OCI-LY1 (cell line): ENCODE measurements around the gene GIPR.

Experiments used
- H2AFZ ChIP-seq: fragments of 200-600 bp; sonication (generic), shearing (Covaris generic); 2 replicates; pipeline ENCODE4 v1.6.0; 2014; ENCODE audit warnings: antibody characterized with exemption, mild to moderate bottlenecking, low read length
- H3F3A ChIP-seq: fragments of 200-600 bp; sonication (generic), shearing (Covaris generic); 2 replicates; pipeline ENCODE4 v1.6.0; 2014; ENCODE audit warnings: mild to moderate bottlenecking, antibody characterized with exemption, low read length, moderate library complexity; ENCODE audit not compliant: insufficient read depth
- H3K27ac ChIP-seq: fragments of 200-600 bp; sonication (generic); 2 replicates; pipeline ENCODE4 v1.5.1; 2014; ENCODE audit warnings: low read length, mixed run types, mild to moderate bottlenecking, low read depth; ENCODE audit not compliant: poor library complexity, severe bottlenecking
- H3K27me3 ChIP-seq: fragments of 200-600 bp; sonication (generic); 2 replicates; pipeline ENCODE4 v1.6.0; 2014; ENCODE audit warnings: antibody characterized with exemption, mild to moderate bottlenecking, low read length, moderate library complexity; ENCODE audit not compliant: insufficient read depth
- H3K36me3 ChIP-seq: fragments of 200-600 bp; sonication (generic); 2 replicates; pipeline ENCODE4 v1.6.1; 2014; ENCODE audit warnings: mild to moderate bottlenecking, antibody characterized with exemption, low read length, moderate library complexity, mixed read lengths; ENCODE audit not compliant: insufficient read depth
- H3K4me1 ChIP-seq: fragments of 200-600 bp; sonication (generic); 2 replicates; pipeline ENCODE4 v1.5.1; 2014; ENCODE audit warnings: mild to moderate bottlenecking, low read length, moderate library complexity; ENCODE audit not compliant: insufficient read depth, severe bottlenecking
- H3K4me2 ChIP-seq: fragments of 200-600 bp; sonication (generic), shearing (Covaris generic); 2 replicates; pipeline ENCODE4 v1.6.1; 2014; ENCODE audit warnings: low read length
- H3K4me3 ChIP-seq: fragments of 200-600 bp; sonication (generic); 2 replicates; pipeline ENCODE4 v1.5.1; 2014; ENCODE audit warnings: low read length, low read depth, mild to moderate bottlenecking, mixed read lengths; ENCODE audit not compliant: poor library complexity, severe bottlenecking
- H3K79me2 ChIP-seq: fragments of 200-600 bp; shearing (Covaris generic); 2 replicates; pipeline ENCODE4 v1.6.1; 2016; ENCODE audit warnings: mixed run types, low read length, mixed read lengths; ENCODE audit not compliant: insufficient read depth
- H3K9ac ChIP-seq: fragments of 200-600 bp; sonication (generic), shearing (Covaris generic); 2 replicates; pipeline ENCODE4 v1.6.1; 2014; ENCODE audit warnings: mild to moderate bottlenecking, low read length, mixed read lengths
- H3K9me2 ChIP-seq: fragments of 200-600 bp; sonication (generic), shearing (Covaris generic); 2 replicates; pipeline ENCODE4 v1.6.1; 2014; ENCODE audit warnings: low read depth, mild to moderate bottlenecking, low read length, mixed read lengths
- H3K9me3 ChIP-seq: fragments of 200-600 bp; shearing (Covaris generic); 2 replicates; pipeline ENCODE4 v1.6.1; 2014; ENCODE audit warnings: low read length, mixed read lengths
- H4K20me1 ChIP-seq: fragments of 200-600 bp; sonication (generic), shearing (Covaris generic); 2 replicates; pipeline ENCODE4 v1.6.0; 2016; ENCODE audit warnings: mild to moderate bottlenecking, low read length; ENCODE audit not compliant: insufficient read depth
- EZH2 ChIP-seq: fragments of 200-600 bp; sonication (generic), shearing (Covaris generic); IDR thresholded peaks from 2 replicates; pipeline ENCODE4 v1.8.0; 2017; ENCODE audit warnings: borderline replicate concordance, mixed run types, mild to moderate bottlenecking, antibody characterized with exemption, low read length, moderate library complexity, mixed read lengths
- TF ChIP-seq, protein P1 (sequence below): fragments of 200-600 bp; sonication (generic), shearing (Covaris generic); IDR thresholded peaks from 2 replicates; pipeline ENCODE4 v1.5.1; 2017; ENCODE audit warnings: mild to moderate bottlenecking, antibody characterized with exemption, low read length, moderate library complexity, mixed read lengths

Gene GIPR

DNA sequence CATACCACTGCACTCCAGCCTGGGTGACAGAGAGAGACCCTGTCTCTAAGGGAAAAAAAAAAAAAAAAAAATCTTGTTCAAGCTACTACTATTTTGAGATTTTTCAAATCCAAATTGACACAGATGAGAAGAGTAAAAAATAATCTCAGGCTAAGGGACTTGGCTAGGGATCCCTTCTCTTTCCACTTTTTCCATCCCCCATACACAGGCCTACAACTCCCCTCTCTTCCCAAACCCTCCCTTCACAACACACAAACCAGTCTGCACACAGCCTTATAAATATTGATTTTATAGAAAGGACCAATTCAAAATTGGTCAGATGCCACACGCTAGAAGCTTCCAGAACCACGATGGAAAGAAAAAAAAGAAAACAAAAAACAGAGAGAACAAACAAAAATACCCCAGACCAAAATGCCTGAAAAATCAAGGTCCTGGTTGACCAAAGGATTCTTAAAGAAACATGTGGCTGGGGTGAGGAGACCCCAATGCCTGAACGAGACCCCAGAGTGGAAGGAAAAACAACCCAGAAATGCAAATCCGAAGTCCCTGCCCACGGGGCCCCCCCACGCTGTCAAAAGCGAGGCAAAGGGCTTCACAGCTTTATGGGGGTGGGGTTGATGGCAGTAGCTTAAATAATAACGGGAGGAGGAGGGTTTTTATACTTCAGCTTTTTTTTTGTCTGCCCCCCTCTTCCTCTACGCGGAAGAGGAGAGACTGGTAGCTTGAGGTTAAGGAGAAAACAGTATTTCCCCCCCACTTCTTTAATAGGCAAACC lies 42.5 kb downstream of the GIPR start:
- Histone ChIP-seq H3K9me2 (no peaks in the 10 kb centered on the region), H3K27me3 (no peaks in the 10 kb centered on the region), H3F3A (peaks cover 16% of the 10 kb centered on the region; the same call in 1 of the 2 replicates), H3K4me3 (no peak overlapping the region), H3K79me2 (peaks cover 8% of the 10 kb centered on the region), H3K9ac (no peak overlapping the region), H3K27ac (peak overlapping the region; percentile 46), H4K20me1 (no peaks in the 10 kb centered on the region), H3K36me3 (peaks cover 26% of the 10 kb centered on the region), H2AFZ (no peak overlapping the region), H3K4me2 (0 out of 2 replicates have a peak overlapping the region, but pooled peaks have one; percentile 5), H3K9me3 (no peaks in the 10 kb centered on the region), H3K4me1 (peaks cover 46% of the 10 kb centered on the region)
- TF ChIP-seq, protein P1, sequence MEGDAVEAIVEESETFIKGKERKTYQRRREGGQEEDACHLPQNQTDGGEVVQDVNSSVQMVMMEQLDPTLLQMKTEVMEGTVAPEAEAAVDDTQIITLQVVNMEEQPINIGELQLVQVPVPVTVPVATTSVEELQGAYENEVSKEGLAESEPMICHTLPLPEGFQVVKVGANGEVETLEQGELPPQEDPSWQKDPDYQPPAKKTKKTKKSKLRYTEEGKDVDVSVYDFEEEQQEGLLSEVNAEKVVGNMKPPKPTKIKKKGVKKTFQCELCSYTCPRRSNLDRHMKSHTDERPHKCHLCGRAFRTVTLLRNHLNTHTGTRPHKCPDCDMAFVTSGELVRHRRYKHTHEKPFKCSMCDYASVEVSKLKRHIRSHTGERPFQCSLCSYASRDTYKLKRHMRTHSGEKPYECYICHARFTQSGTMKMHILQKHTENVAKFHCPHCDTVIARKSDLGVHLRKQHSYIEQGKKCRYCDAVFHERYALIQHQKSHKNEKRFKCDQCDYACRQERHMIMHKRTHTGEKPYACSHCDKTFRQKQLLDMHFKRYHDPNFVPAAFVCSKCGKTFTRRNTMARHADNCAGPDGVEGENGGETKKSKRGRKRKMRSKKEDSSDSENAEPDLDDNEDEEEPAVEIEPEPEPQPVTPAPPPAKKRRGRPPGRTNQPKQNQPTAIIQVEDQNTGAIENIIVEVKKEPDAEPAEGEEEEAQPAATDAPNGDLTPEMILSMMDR: no peak
- TF ChIP-seq EZH2: no peak

DNA sequence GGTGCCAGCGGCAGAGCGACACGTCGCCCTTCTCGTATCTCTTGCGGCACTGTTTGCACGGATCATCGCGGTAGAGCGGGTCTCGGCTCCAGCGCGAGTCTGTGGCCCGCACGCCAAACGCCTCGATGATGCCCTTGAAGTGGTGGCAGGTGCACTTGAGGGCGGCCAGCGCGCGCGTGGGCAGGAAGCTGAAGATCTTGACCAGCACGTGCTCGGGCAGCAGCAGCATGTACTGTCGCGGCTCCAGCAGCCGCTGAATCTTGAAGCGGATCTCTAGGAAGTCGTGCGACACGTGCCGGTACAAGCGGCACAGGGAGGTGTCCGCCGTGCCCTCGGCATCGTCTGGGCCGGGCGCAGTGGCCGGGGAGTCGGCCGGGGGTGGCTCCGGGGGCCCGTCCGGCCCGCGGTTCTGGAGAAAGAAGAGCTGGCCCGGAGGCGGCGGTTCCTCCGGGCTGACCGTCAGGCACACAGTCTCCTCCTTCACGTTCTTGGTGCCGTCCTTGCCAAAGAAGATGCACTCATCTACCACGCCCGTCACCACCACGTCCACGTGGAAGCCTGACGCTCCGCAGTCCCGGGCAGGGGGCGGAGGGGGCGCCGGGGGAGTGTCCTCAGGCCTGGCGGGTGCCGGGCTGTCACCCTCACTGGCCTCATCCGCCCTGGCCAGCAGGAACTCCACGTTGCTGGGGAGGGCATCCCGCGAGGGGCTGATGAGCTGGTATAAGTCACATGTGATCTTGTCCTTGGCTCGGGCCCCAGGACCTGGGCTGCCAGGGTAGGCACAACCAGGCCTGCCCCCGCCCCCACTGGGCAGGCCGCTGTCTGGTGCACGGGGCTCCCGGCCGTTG lies 44.1 kb downstream of the GIPR start:
- TF ChIP-seq, protein P1: no peak
- TF ChIP-seq EZH2: no peak
- no peak overlapping the region for H3K9ac ChIP-seq
- H3K9me2 ChIP-seq: no peaks in the 10 kb centered on the region
- no peak overlapping the region for H3K27ac ChIP-seq
- peaks cover 42% of the 10 kb centered on the region for H3K4me1 ChIP-seq
- H3F3A ChIP-seq: peaks cover 10% of the 10 kb centered on the region; the same call in 1 of the 2 replicates
- H3K27me3 ChIP-seq: no peaks in the 10 kb centered on the region
- no peak overlapping the region for H2AFZ ChIP-seq
- no peak overlapping the region for H3K4me2 ChIP-seq
- H3K79me2 ChIP-seq: peaks cover 21% of the 10 kb centered on the region
- no peaks in the 10 kb centered on the region for H4K20me1 ChIP-seq
- H3K9me3 ChIP-seq: no peaks in the 10 kb centered on the region
- H3K36me3 ChIP-seq: peaks cover 26% of the 10 kb centered on the region
- H3K4me3 ChIP-seq: no peak overlapping the region

DNA sequence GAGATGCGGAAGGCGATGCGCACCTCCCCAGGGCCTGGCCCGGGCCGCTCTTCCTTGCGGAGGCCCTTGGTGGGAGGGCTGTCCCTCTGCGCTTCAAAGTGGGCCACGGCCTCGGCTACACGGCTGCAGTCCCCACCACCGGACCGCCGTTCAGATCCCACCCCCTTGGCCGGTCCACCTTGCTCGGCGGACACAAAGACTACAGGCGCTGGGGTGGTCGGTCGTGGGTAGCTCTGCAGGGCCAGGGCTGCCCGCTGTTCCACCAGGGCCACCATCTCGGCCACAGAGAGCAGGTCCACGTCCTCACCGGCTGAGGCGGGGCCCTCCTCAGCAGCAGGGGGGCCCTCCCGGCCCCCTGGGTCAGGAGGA lies 44.7 kb downstream of the GIPR start:
- Histone ChIP-seq H3K27me3 (no peaks in the 10 kb centered on the region), H3K9ac (no peak overlapping the region), H3K4me2 (no peak overlapping the region), H3F3A (peaks cover 5% of the 10 kb centered on the region; the same call in 1 of the 2 replicates), H3K27ac (no peak overlapping the region), H2AFZ (no peak overlapping the region), H3K4me1 (peaks cover 36% of the 10 kb centered on the region), H3K9me3 (no peaks in the 10 kb centered on the region), H3K4me3 (no peak overlapping the region), H4K20me1 (no peaks in the 10 kb centered on the region), H3K36me3 (peaks cover 26% of the 10 kb centered on the region), H3K79me2 (peaks cover 21% of the 10 kb centered on the region), H3K9me2 (no peaks in the 10 kb centered on the region)
- TF ChIP-seq EZH2: no peak
- TF ChIP-seq, protein P1: no peak
